DOHH2 (cell line): ENCODE measurements around the gene CACNA2D1.

ENCODE experiments used
- H3F3A ChIP-seq: fragments of 200-600 bp; sonication (generic), shearing (Covaris generic); 2 replicates; pipeline ENCODE4 v1.6.0; 2016; ENCODE audit warnings: antibody characterized with exemption, mild to moderate bottlenecking; ENCODE audit not compliant: control insufficient read depth, insufficient read depth
- H3K27ac ChIP-seq: fragments of 200-600 bp; sonication (generic); 2 replicates; pipeline ENCODE4 v1.5.1; 2014; ENCODE audit warnings: low read depth, mild to moderate bottlenecking, low read length, moderate library complexity
- H3K27me3 ChIP-seq: fragments of 200-600 bp; sonication (generic); 2 replicates; pipeline ENCODE4 v1.6.1; 2014; ENCODE audit warnings: mild to moderate bottlenecking, low read length, mixed read lengths; ENCODE audit not compliant: control insufficient read depth
- H3K36me3 ChIP-seq: fragments of 200-600 bp; sonication (generic); 2 replicates; pipeline ENCODE4 v1.6.1; 2014; ENCODE audit warnings: mild to moderate bottlenecking, low read length, moderate library complexity, mixed read lengths; ENCODE audit not compliant: control insufficient read depth
- H3K4me1 ChIP-seq: fragments of 200-600 bp; sonication (generic); 2 replicates; pipeline ENCODE4 v1.6.1; 2014; ENCODE audit warnings: mild to moderate bottlenecking, low read length, mixed read lengths; ENCODE audit not compliant: control insufficient read depth
- H3K4me2 ChIP-seq: fragments of 200-600 bp; sonication (generic); 2 replicates; pipeline ENCODE4 v1.6.0; 2014; ENCODE audit warnings: mild to moderate bottlenecking, low read length, moderate library complexity
- H3K4me3 ChIP-seq: fragments of 200-600 bp; sonication (generic); 2 replicates; pipeline ENCODE4 v1.5.1; 2014; ENCODE audit warnings: mild to moderate bottlenecking, low read length, mixed read lengths
- H3K79me2 ChIP-seq: fragments of 200-600 bp; sonication (generic); 2 replicates; pipeline ENCODE4 v1.6.1; 2014; ENCODE audit warnings: mild to moderate bottlenecking, low read length, mixed read lengths; ENCODE audit not compliant: control insufficient read depth
- H3K9me2 ChIP-seq: fragments of 200-600 bp; sonication (generic); replicated peaks from 2 replicates; pipeline ENCODE4 v1.6.1; 2014; ENCODE audit warnings: mild to moderate bottlenecking, low read length, mixed read lengths; ENCODE audit not compliant: control insufficient read depth
- H3K9me3 ChIP-seq: fragments of 200-600 bp; sonication (generic); 2 replicates; pipeline ENCODE4 v1.6.1; 2014; ENCODE audit warnings: antibody characterized with exemption, low read length, mixed read lengths; ENCODE audit not compliant: control insufficient read depth, insufficient read depth
- H4K20me1 ChIP-seq: fragments of 200-600 bp; sonication (generic); 2 replicates; pipeline ENCODE4 v1.6.0; 2014; ENCODE audit warnings: low read depth, mild to moderate bottlenecking, antibody characterized with exemption, low read length, moderate library complexity; ENCODE audit not compliant: control insufficient read depth, insufficient read depth
- CTCF ChIP-seq: fragments of 200-600 bp; sonication (generic); IDR thresholded peaks from one replicate; pipeline ENCODE4 v1.5.1; 2014; ENCODE audit warnings: antibody characterized with exemption, mild to moderate bottlenecking, low read depth, low read length; ENCODE audit not compliant: poor library complexity, severe bottlenecking
- EZH2phosphoT487 ChIP-seq: fragments of 200-600 bp; sonication (generic); IDR thresholded peaks from 2 replicates; pipeline ENCODE4 v1.6.1; 2017; ENCODE audit warnings: borderline replicate concordance, mild to moderate bottlenecking, antibody characterized with exemption, low read length, moderate library complexity, mixed read lengths

The CACNA2D1 gene

GRCh38 chr7:82384051-82384464 lies 59.5 kb downstream of the CACNA2D1 start:
- H3K36me3 ChIP-seq, result no peaks in the 10 kb centered on the region
- H3K4me2 ChIP-seq, result no peak overlapping the region
- H3K27ac ChIP-seq, result no peak overlapping the region
- no peaks in the 10 kb centered on the region for H3K79me2 ChIP-seq
- H3K4me1 ChIP-seq, result no peaks in the 10 kb centered on the region
- H3K9me3 ChIP-seq, result no peaks in the 10 kb centered on the region
- no peaks in the 10 kb centered on the region for H3K9me2 ChIP-seq
- no peak for TF ChIP-seq CTCF
- TF ChIP-seq EZH2phosphoT487, result no peak
- no peaks in the 10 kb centered on the region for H3K27me3 ChIP-seq
- no peaks in the 10 kb centered on the region for H3F3A ChIP-seq
- H3K4me3 ChIP-seq, result no peak overlapping the region
- H4K20me1 ChIP-seq, result no peaks in the 10 kb centered on the region

GRCh38 chr7:82382276-82382675 lies 61.3 kb downstream of the CACNA2D1 start:
- TF ChIP-seq CTCF (no peak), EZH2phosphoT487 (no peak)
- Histone ChIP-seq H3K9me2 (no peaks in the 10 kb centered on the region), H3K79me2 (no peaks in the 10 kb centered on the region), H4K20me1 (no peaks in the 10 kb centered on the region), H3F3A (no peaks in the 10 kb centered on the region), H3K9me3 (no peaks in the 10 kb centered on the region), H3K4me3 (no peak overlapping the region), H3K27ac (no peak overlapping the region), H3K27me3 (no peaks in the 10 kb centered on the region), H3K4me2 (no peak overlapping the region), H3K36me3 (no peaks in the 10 kb centered on the region), H3K4me1 (no peaks in the 10 kb centered on the region)

- Histone ChIP-seq H3K36me3 (no peaks in the 10 kb centered on the region), H3K9me3 (no peaks in the 10 kb centered on the region), H3K4me3 (no peak overlapping the region), H3K9me2 (no peaks in the 10 kb centered on the region), H3K4me2 (no peak overlapping the region), H3F3A (no peaks in the 10 kb centered on the region), H3K79me2 (no peaks in the 10 kb centered on the region), H4K20me1 (no peaks in the 10 kb centered on the region), H3K4me1 (no peaks in the 10 kb centered on the region), H3K27me3 (no peaks in the 10 kb centered on the region), H3K27ac (no peak overlapping the region)
- TF ChIP-seq CTCF (no peak), EZH2phosphoT487 (no peak)
Observed at GRCh38 chr7:82376739-82377138, 66.8 kb downstream of the CACNA2D1 start.

GRCh38 chr7:82375713-82376112 lies 67.9 kb downstream of the CACNA2D1 start:
- TF ChIP-seq EZH2phosphoT487 (no peak), CTCF (no peak)
- Histone ChIP-seq H4K20me1 (no peaks in the 10 kb centered on the region), H3K4me1 (no peaks in the 10 kb centered on the region), H3K79me2 (no peaks in the 10 kb centered on the region), H3K4me2 (no peak overlapping the region), H3K9me3 (no peaks in the 10 kb centered on the region), H3K4me3 (no peak overlapping the region), H3K27ac (no peak overlapping the region), H3K9me2 (no peaks in the 10 kb centered on the region), H3F3A (no peaks in the 10 kb centered on the region), H3K36me3 (no peaks in the 10 kb centered on the region), H3K27me3 (no peaks in the 10 kb centered on the region)
